Measurements from ENCODE around the gene CNOT4.

- no peak for TF ChIP-seq EZH2 (IDR thresholded peaks at IDR 0.05; ENCODE audit: low read length, unreplicated experiment)
- no peak for TF ChIP-seq CTCF (conservative IDR thresholded peaks at IDR 0.05; ENCODE audit: low read depth, low read length)
Observed at GRCh38 chr7:135397689-135398088, 112.2 kb downstream of the CNOT4 start.
